Keratinocyte (primary cell): ENCODE data around the gene RAI1. TPM values are rescaled to one million over a fixed set of nuclear protein-coding genes. Genes with fewer than 3 reads are reported as not detected.

ENCODE experiments used
- DNase-seq: peaks from one replicate; pipeline ENCODE4 v3.0.0-alpha.2; 2011; ENCODE audit warnings: low read depth, missing footprints, low spot score
- FAIRE-seq: peaks from 2 replicates; lab custom pipeline; 2011; peaks lifted over from hg19 to GRCh38; lab: Jason Lieb, UNC
- H2AFZ ChIP-seq: 2 replicates; pipeline ENCODE4 v1.6.0; 2012; ENCODE audit warnings: low read length, control low read depth, inconsistent platforms; ENCODE audit not compliant: control insufficient read depth
- H3K27ac ChIP-seq: 2 replicates; pipeline ENCODE4 v1.5.1; 2011; ENCODE audit warnings: low read length; ENCODE audit not compliant: control insufficient read depth, insufficient read depth
- H3K27me3 ChIP-seq: 3 replicates; pipeline ENCODE4 v1.6.0; 2011; ENCODE audit warnings: low read length; ENCODE audit not compliant: control insufficient read depth, insufficient read depth; ENCODE audit errors: extremely low read depth
- H3K36me3 ChIP-seq, 2 experiments: 2 replicates in 1 of 2; 3 replicates in 1 of 2; pipeline ENCODE4 v1.5.1; 2011; ENCODE audit warnings: low read length in 2 of 2, mild to moderate bottlenecking in 1 of 2; ENCODE audit not compliant: control insufficient read depth in 2 of 2, insufficient read depth in 2 of 2; ENCODE audit errors: extremely low read depth in 1 of 2
- H3K4me1 ChIP-seq: 3 replicates; pipeline ENCODE4 v1.5.1; 2011; ENCODE audit warnings: low read length; ENCODE audit not compliant: control insufficient read depth, insufficient read depth; ENCODE audit errors: extremely low read depth
- H3K4me2 ChIP-seq: 3 replicates; pipeline ENCODE4 v1.6.0; 2011; ENCODE audit warnings: low read depth, low read length; ENCODE audit not compliant: control insufficient read depth, insufficient read depth; ENCODE audit errors: extremely low read depth
- H3K4me3 ChIP-seq, 3 experiments: fragments of 200-600 bp in 1 of 3; sonication (generic) in 1 of 3; 2 replicates in 2 of 3; 3 replicates in 1 of 3; pipeline ENCODE4 v1.5.1; 2011 to 2016; ENCODE audit warnings: low read length in 3 of 3, mild to moderate bottlenecking in 3 of 3, control low read depth in 2 of 3, inconsistent platforms in 1 of 3, low read depth in 1 of 3, mixed read lengths in 1 of 3, mixed run types in 1 of 3, moderate library complexity in 1 of 3; ENCODE audit not compliant: control insufficient read depth in 2 of 3, insufficient read depth in 2 of 3; ENCODE audit errors: extremely low read depth in 1 of 3
- H3K79me2 ChIP-seq: 2 replicates; pipeline ENCODE4 v1.6.0; 2012; ENCODE audit warnings: low read length; ENCODE audit not compliant: control insufficient read depth, insufficient read depth
- H3K9ac ChIP-seq: 3 replicates; pipeline ENCODE4 v1.6.0; 2011; ENCODE audit warnings: low read length; ENCODE audit not compliant: control insufficient read depth, insufficient read depth; ENCODE audit errors: extremely low read depth
- H3K9me1 ChIP-seq: 3 replicates; pipeline ENCODE4 v1.6.0; 2011; ENCODE audit warnings: low read length; ENCODE audit not compliant: control insufficient read depth, insufficient read depth; ENCODE audit errors: extremely low read depth
- H3K9me3 ChIP-seq: 2 replicates; pipeline ENCODE4 v1.5.1; 2012; ENCODE audit warnings: low read depth, low read length; ENCODE audit not compliant: control insufficient read depth
- H4K20me1 ChIP-seq: 3 replicates; pipeline ENCODE4 v1.6.0; 2011; ENCODE audit warnings: low read length; ENCODE audit not compliant: control insufficient read depth, insufficient read depth; ENCODE audit errors: extremely low read depth
- EZH2 ChIP-seq: IDR thresholded peaks from one replicate; pipeline ENCODE4 v1.6.1; 2012; ENCODE audit warnings: inconsistent platforms, mild to moderate bottlenecking, low read length, moderate library complexity
- dilution Hi-C: fragments of 300-500 bp; cut with MboI; formaldehyde crosslinking; loops from one replicate; pipeline ENCODE4 v1.7.0; 2020; ENCODE audit warnings: low sequenced_read_pairs; ENCODE audit not compliant: extremely low pct_ligation_motif_present
- polyA plus RNA-seq, 5 experiments: library from polyadenylated mRNA; depleted of rRNA in 3 of 5; stranded (reverse) in 3 of 5; stranded (forward) in 1 of 5; unstranded in 1 of 5; fragments of >200 nt; gene quantifications; 1 replicate in 1 of 5; 2 replicates in 3 of 5; 3 replicates in 1 of 5; pipeline versions ENCODE4 v1.2.1 to v1.2.3, GENCODE V29; 2011 to 2012; ENCODE audit warnings: missing spikeins in 2 of 5, low read depth in 1 of 5, low replicate concordance in 1 of 5
- TF ChIP-seq, protein P1 (sequence below), 3 experiments: IDR thresholded peaks in 1 of 3; conservative IDR thresholded peaks in 1 of 3; optimal IDR thresholded peaks in 1 of 3; 2 replicates in 2 of 3; 3 replicates in 1 of 3; pipeline versions ENCODE3 to v1.5.1; 2011; ENCODE audit warnings: low read length in 3 of 3, mild to moderate bottlenecking in 3 of 3, moderate library complexity in 2 of 3, control low read depth in 1 of 3, inconsistent platforms in 1 of 3; ENCODE audit not compliant: insufficient read depth in 2 of 3; ENCODE audit errors: extremely low read depth in 1 of 3

RAI1 gene
- polyA plus RNA-seq, 1 donor (not counting 4 experiments of a cell fraction or from before 2014, with no cell fraction given): 2.6 TPM

DNA sequence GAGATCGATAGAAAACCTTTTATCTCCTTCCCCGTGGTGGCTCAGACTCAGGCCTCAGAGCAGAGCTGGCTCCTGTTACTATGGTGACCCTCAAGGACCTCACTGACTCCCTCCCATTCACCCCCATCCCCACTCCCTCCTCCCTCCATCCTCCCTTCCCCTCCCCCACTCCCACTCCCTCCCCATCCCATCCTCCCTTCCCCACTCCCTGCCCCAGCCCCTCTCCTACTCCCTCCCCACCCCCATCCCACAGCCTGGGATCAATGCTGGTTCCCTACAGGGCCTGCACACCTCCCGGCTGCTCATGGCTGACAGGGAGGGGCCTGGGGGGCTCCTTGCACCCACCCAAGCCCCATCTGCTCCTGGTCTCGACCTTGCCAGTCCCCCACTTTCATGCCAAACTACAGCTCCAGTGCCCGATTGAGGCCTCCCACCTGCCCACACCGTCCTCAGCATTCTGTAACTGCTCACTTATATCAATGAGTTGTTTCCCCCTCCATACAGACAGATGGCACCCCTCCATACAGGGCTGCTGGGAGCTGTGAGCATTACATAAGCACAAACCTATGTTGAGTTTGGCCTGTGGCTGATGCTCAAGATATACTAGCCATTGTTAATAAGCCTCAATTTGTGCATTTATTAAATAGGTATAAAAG, 11.6 kb upstream of the RAI1 start:
- Histone ChIP-seq H3K4me1 (peaks cover 30% of the 10 kb centered on the region), H3K4me2 (no peak overlapping the region), H3K4me3 (no peak overlapping the region), H2AFZ (no peak overlapping the region), H3K27ac (no peak overlapping the region), H3K79me2 (no peaks in the 10 kb centered on the region), H3K9ac (no peak overlapping the region), H3K36me3 (no peaks in the 10 kb centered on the region), H4K20me1 (no peaks in the 10 kb centered on the region), H3K9me3 (no peaks in the 10 kb centered on the region), H3K27me3 (peaks cover 7% of the 10 kb centered on the region), H3K9me1 (peaks cover 2% of the 10 kb centered on the region)
- dilution Hi-C loops: no loop called here
- DNase-seq: no peak
- FAIRE-seq: no peak
- TF ChIP-seq, protein P1, sequence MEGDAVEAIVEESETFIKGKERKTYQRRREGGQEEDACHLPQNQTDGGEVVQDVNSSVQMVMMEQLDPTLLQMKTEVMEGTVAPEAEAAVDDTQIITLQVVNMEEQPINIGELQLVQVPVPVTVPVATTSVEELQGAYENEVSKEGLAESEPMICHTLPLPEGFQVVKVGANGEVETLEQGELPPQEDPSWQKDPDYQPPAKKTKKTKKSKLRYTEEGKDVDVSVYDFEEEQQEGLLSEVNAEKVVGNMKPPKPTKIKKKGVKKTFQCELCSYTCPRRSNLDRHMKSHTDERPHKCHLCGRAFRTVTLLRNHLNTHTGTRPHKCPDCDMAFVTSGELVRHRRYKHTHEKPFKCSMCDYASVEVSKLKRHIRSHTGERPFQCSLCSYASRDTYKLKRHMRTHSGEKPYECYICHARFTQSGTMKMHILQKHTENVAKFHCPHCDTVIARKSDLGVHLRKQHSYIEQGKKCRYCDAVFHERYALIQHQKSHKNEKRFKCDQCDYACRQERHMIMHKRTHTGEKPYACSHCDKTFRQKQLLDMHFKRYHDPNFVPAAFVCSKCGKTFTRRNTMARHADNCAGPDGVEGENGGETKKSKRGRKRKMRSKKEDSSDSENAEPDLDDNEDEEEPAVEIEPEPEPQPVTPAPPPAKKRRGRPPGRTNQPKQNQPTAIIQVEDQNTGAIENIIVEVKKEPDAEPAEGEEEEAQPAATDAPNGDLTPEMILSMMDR (optimal IDR thresholded peaks at IDR 0.05 in 1 of 3, IDR thresholded peaks at IDR 0.05 in 1 of 3, conservative IDR thresholded peaks at IDR 0.05 in 1 of 3; ENCODE audit: extremely low read depth in 1 of 3, insufficient read depth in 2 of 3, low read length in 3 of 3): no peak
- TF ChIP-seq EZH2: no peak

DNA sequence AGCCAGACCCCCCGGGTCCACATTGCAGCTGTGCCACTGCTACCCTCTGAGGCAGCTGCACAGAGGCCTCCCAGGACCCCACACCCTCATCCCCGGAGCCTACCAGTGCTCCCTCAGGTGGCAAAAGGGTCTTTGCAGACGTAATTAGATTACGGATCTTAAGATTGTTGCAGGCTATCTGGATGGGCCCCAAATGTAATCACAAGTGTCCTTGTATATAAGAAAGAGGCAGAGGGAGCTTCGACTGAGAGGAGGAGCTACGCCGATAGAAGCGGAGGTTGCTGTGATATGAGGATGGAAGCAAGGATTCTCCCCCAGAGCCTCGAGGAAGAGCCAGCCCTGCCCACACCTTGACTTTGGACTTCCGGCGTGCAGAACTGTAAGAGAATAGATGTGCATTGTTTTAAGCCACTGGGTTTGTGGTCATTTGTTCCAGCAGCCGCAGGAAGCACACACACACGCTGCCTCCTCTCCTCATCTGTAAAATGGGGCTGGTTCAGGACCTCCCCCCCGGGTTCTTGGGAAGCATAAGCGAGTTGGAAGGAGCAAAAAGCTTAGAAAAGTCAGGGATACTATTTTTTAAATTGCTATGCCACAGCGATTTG, 10.5 kb upstream of the RAI1 start:
- dilution Hi-C loops: no loop called here
- Histone ChIP-seq H3K36me3 (no peaks in the 10 kb centered on the region), H3K4me3 (no peak overlapping the region), H4K20me1 (no peaks in the 10 kb centered on the region), H3K9me1 (peaks cover 2% of the 10 kb centered on the region), H3K27me3 (peaks cover 7% of the 10 kb centered on the region), H3K4me2 (no peak overlapping the region), H3K9me3 (no peaks in the 10 kb centered on the region), H3K4me1 (peaks cover 39% of the 10 kb centered on the region), H3K27ac (no peak overlapping the region), H3K9ac (no peak overlapping the region), H3K79me2 (no peaks in the 10 kb centered on the region), H2AFZ (no peak overlapping the region)
- FAIRE-seq: no peak
- no peak for DNase-seq
- TF ChIP-seq, protein P1 (optimal IDR thresholded peaks at IDR 0.05 in 1 of 3, IDR thresholded peaks at IDR 0.05 in 1 of 3, conservative IDR thresholded peaks at IDR 0.05 in 1 of 3; ENCODE audit: extremely low read depth in 1 of 3, insufficient read depth in 2 of 3, low read length in 3 of 3): no peak
- no peak for TF ChIP-seq EZH2
